ENCODE measurements around the gene TMEM44.

TMEM44 gene

DNA sequence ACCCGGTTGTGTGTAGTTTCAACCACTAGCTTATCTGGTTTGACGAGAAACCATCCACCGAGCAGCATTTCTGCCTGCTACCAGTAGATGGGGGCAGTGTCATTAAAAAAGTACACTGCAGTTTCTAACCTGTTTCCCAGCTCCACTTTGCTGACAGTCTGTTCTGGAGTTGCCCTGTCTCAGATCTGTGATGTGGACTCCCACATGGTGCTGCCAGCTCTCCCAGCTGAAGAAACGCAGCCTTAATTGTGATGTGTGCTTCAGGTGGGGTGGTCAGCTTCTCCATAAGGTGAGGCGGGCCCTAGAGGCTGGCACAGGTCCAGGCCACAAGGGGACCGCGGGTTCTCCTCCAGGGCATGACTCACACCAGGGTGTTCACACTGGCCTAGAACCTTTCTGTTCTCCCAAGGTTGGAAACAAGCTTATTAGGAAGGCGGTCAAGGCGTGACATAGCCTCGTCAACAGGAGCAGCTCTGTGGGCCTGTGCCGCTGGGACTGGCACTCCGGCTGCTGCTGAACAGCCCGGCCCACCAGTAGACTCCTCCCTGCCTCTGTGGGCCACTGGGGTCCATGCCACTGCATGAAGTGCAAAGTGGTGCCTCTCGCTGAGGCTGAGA is 49.6 kb upstream of the TMEM44 start (continued):
- TF ChIP-seq, protein P1, sequence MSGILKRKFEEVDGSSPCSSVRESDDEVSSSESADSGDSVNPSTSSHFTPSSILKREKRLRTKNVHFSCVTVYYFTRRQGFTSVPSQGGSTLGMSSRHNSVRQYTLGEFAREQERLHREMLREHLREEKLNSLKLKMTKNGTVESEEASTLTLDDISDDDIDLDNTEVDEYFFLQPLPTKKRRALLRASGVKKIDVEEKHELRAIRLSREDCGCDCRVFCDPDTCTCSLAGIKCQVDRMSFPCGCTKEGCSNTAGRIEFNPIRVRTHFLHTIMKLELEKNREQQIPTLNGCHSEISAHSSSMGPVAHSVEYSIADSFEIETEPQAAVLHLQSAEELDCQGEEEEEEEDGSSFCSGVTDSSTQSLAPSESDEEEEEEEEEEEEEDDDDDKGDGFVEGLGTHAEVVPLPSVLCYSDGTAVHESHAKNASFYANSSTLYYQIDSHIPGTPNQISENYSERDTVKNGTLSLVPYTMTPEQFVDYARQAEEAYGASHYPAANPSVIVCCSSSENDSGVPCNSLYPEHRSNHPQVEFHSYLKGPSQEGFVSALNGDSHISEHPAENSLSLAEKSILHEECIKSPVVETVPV (CRISPR knock-in tag; IDR thresholded peaks at IDR 0.05): no peak
- TF ChIP-seq RARB (CRISPR knock-in tag; IDR thresholded peaks at IDR 0.05): no peak

DNA sequence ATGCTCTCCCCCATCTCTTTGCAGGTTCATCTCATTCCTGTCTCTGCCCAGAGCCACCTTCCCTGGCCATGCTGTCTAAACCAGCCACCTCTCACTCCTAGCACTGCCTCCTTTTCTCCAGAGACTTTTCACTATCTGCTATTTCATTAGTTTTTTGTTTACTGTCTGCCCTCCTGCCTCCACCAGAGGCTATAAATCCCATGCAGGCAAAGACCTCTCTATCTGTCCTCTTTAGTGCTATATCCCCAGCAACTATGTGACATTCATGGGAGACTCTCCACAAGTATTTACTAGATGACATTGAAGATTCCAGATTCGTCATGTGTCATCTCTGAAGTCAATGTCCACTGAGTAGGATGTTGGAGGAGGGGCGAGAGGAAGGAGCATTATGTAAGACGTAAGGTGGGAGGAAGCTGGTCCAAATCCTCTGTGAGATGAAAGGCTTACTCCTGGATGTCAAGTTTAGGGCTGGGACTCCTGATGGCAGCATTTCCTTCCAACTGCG is 49.0 kb upstream of the TMEM44 start:
- TF ChIP-seq, protein P2, sequence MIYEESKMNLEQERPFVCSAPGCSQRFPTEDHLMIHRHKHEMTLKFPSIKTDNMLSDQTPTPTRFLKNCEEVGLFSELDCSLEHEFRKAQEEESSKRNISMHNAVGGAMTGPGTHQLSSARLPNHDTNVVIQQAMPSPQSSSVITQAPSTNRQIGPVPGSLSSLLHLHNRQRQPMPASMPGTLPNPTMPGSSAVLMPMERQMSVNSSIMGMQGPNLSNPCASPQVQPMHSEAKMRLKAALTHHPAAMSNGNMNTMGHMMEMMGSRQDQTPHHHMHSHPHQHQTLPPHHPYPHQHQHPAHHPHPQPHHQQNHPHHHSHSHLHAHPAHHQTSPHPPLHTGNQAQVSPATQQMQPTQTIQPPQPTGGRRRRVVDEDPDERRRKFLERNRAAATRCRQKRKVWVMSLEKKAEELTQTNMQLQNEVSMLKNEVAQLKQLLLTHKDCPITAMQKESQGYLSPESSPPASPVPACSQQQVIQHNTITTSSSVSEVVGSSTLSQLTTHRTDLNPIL (CRISPR knock-in tag; IDR thresholded peaks at IDR 0.05; ENCODE audit: low read depth): no peak
- TF ChIP-seq TOX (CRISPR knock-in tag; IDR thresholded peaks at IDR 0.05; ENCODE audit: borderline replicate concordance) (no peak), ZC3H10 (CRISPR knock-in tag; IDR thresholded peaks at IDR 0.05) (no peak), ZNF8 (CRISPR knock-in tag; IDR thresholded peaks at IDR 0.05) (no peak), CSDC2 (CRISPR knock-in tag; IDR thresholded peaks at IDR 0.05) (no peak), ZNF565 (CRISPR knock-in tag; conservative IDR thresholded peaks at IDR 0.05; ENCODE audit: low read depth) (no peak), OSR1 (CRISPR knock-in tag; IDR thresholded peaks at IDR 0.05) (no peak), RARB (CRISPR knock-in tag; IDR thresholded peaks at IDR 0.05) (no peak), BACH2 (CRISPR knock-in tag; IDR thresholded peaks at IDR 0.05; ENCODE audit: borderline replicate concordance) (no peak), ESRRG (CRISPR knock-in tag; IDR thresholded peaks at IDR 0.05) (no peak), ZFP30 (CRISPR knock-in tag; IDR thresholded peaks at IDR 0.05) (no peak), ARNTL (CRISPR knock-in tag; IDR thresholded peaks at IDR 0.05; ENCODE audit: borderline replicate concordance, low read depth) (no peak), ZFP3 (CRISPR knock-in tag; IDR thresholded peaks at IDR 0.05) (no peak)
- TF ChIP-seq, protein P3, sequence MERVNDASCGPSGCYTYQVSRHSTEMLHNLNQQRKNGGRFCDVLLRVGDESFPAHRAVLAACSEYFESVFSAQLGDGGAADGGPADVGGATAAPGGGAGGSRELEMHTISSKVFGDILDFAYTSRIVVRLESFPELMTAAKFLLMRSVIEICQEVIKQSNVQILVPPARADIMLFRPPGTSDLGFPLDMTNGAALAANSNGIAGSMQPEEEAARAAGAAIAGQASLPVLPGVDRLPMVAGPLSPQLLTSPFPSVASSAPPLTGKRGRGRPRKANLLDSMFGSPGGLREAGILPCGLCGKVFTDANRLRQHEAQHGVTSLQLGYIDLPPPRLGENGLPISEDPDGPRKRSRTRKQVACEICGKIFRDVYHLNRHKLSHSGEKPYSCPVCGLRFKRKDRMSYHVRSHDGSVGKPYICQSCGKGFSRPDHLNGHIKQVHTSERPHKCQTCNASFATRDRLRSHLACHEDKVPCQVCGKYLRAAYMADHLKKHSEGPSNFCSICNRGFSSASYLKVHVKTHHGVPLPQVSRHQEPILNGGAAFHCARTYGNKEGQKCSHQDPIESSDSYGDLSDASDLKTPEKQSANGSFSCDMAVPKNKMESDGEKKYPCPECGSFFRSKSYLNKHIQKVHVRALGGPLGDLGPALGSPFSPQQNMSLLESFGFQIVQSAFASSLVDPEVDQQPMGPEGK (CRISPR knock-in tag; IDR thresholded peaks at IDR 0.05; ENCODE audit: borderline replicate concordance): no peak
- TF ChIP-seq, protein P4, sequence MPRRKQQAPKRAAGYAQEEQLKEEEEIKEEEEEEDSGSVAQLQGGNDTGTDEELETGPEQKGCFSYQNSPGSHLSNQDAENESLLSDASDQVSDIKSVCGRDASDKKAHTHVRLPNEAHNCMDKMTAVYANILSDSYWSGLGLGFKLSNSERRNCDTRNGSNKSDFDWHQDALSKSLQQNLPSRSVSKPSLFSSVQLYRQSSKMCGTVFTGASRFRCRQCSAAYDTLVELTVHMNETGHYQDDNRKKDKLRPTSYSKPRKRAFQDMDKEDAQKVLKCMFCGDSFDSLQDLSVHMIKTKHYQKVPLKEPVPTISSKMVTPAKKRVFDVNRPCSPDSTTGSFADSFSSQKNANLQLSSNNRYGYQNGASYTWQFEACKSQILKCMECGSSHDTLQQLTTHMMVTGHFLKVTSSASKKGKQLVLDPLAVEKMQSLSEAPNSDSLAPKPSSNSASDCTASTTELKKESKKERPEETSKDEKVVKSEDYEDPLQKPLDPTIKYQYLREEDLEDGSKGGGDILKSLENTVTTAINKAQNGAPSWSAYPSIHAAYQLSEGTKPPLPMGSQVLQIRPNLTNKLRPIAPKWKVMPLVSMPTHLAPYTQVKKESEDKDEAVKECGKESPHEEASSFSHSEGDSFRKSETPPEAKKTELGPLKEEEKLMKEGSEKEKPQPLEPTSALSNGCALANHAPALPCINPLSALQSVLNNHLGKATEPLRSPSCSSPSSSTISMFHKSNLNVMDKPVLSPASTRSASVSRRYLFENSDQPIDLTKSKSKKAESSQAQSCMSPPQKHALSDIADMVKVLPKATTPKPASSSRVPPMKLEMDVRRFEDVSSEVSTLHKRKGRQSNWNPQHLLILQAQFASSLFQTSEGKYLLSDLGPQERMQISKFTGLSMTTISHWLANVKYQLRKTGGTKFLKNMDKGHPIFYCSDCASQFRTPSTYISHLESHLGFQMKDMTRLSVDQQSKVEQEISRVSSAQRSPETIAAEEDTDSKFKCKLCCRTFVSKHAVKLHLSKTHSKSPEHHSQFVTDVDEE (CRISPR knock-in tag; IDR thresholded peaks at IDR 0.05): no peak
- ATAC-seq: no peak

DNA sequence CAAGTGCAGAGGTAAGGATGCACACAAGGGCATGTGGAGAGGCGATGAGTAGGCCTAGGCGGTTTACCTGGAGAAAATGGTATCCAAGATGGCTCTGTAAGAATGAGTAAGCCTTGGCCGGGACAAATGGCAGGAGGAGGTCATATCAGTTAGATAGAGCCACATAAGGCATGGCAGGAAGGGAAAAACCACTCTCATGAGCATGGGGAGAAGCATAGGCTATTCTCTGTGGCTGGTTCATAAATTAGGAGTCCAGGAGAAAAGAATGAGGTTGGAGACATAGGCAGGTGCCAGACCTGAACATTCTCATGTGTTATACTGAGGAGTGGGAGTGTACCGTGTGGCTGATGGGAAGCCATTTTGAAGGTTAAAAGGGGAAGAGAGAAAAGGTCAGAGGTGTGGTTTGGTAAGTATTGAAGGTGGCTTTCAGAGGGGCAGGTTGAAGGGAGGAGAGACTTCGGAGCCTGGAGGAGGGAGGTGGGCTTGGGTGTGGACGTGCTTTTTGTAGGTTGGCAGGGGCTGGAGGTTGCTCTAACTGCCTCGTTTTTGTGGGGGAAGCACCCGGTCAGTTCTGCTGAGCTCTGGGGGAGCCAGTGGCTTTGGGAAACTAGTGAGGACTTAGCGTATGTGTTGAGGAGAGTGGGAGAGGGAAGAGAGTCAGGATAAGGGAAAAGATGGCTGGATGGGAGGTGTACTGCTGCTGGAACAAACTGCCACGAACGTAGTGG is 47.8 kb upstream of the TMEM44 start:
- ATAC-seq: no peak
- TF ChIP-seq ARNTL (CRISPR knock-in tag; IDR thresholded peaks at IDR 0.05; ENCODE audit: borderline replicate concordance, low read depth) (no peak), RARB (CRISPR knock-in tag; IDR thresholded peaks at IDR 0.05) (no peak), TOX (CRISPR knock-in tag; IDR thresholded peaks at IDR 0.05; ENCODE audit: borderline replicate concordance) (no peak), ISL1 (CRISPR knock-in tag; IDR thresholded peaks at IDR 0.05) (no peak), PPARA (CRISPR knock-in tag; IDR thresholded peaks at IDR 0.05; ENCODE audit: borderline replicate concordance) (no peak), GLIS3 (CRISPR knock-in tag; IDR thresholded peaks at IDR 0.05) (no peak), ZFP3 (CRISPR knock-in tag; IDR thresholded peaks at IDR 0.05) (no peak), ZNF8 (CRISPR knock-in tag; IDR thresholded peaks at IDR 0.05) (no peak), SNAI2 (CRISPR knock-in tag; IDR thresholded peaks at IDR 0.05) (no peak), ZNF565 (CRISPR knock-in tag; conservative IDR thresholded peaks at IDR 0.05; ENCODE audit: low read depth) (no peak), CSDC2 (CRISPR knock-in tag; IDR thresholded peaks at IDR 0.05) (no peak), OSR1 (CRISPR knock-in tag; IDR thresholded peaks at IDR 0.05) (no peak), ZNF70 (CRISPR knock-in tag; IDR thresholded peaks at IDR 0.05) (no peak), ZFP30 (CRISPR knock-in tag; IDR thresholded peaks at IDR 0.05) (no peak), ESRRG (CRISPR knock-in tag; IDR thresholded peaks at IDR 0.05) (no peak)
- TF ChIP-seq, protein P1 (CRISPR knock-in tag; IDR thresholded peaks at IDR 0.05): no peak
- TF ChIP-seq, protein P4 (CRISPR knock-in tag; IDR thresholded peaks at IDR 0.05): no peak
- TF ChIP-seq, protein P5, sequence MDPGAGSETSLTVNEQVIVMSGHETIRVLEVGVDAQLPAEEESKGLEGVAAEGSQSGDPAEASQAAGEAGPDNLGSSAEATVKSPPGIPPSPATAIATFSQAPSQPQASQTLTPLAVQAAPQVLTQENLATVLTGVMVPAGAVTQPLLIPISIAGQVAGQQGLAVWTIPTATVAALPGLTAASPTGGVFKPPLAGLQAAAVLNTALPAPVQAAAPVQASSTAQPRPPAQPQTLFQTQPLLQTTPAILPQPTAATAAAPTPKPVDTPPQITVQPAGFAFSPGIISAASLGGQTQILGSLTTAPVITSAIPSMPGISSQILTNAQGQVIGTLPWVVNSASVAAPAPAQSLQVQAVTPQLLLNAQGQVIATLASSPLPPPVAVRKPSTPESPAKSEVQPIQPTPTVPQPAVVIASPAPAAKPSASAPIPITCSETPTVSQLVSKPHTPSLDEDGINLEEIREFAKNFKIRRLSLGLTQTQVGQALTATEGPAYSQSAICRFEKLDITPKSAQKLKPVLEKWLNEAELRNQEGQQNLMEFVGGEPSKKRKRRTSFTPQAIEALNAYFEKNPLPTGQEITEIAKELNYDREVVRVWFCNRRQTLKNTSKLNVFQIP (CRISPR knock-in tag; IDR thresholded peaks at IDR 0.05; ENCODE audit: borderline replicate concordance, low read depth): no peak

Measured in SK-N-SH treated with all-trans-retinoic acid at 6 μM for 48 hours (cell line).